ENCODE measurements around the gene DCTN4. TPM values are rescaled to one million over a fixed set of nuclear protein-coding genes. Genes with fewer than 3 reads are reported as not detected.

Gene DCTN4
- total RNA-seq, 1 experiment from 2014 or later = 40.5 TPM

DNA sequence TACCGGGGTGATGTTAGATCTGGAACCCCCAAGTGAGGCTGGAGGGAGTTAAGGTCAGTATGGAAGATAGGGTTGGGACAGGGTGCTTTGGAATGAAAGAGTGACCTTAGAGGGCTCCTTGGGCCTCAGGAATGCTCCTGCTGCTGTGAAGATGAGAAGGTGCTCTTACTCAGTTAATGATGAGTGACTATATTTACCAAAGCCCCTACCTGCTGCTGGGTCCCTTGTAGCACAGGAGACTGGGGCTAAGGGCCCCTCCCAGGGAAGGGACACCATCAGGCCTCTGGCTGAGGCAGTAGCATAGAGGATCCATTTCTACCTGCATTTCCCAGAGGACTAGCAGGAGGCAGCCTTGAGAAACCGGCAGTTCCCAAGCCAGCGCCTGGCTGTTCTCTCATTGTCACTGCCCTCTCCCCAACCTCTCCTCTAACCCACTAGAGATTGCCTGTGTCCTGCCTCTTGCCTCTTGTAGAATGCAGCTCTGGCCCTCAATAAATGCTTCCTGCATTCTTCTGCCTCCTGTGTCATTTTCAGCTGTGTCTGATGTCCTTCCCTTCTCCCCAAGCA, 100.0 kb downstream of the DCTN4 start:
- H3K27ac ChIP-seq (ENCODE audit: low read length) = no peak overlapping the region
- H2AFZ ChIP-seq (ENCODE audit: low read length) = no peak overlapping the region
- TF ChIP-seq EZH2 (IDR thresholded peaks at IDR 0.05; ENCODE audit: low read length, unreplicated experiment) (no peak), EZH2phosphoT487 (IDR thresholded peaks at IDR 0.05; ENCODE audit: borderline replicate concordance, low read length) (no peak), CTCF (conservative IDR thresholded peaks at IDR 0.05; ENCODE audit: low read depth, low read length) (no peak)
- intact Hi-C loops (cut with micrococcal nuclease) = loop anchor here (10.0 kb wide), 1 partner anchor 186 kb away; the partner anchor contains the start of gene IRGM
- POLR2A ChIA-PET (ENCODE audit: unreplicated experiment) = interaction anchor here (0.6 kb wide), 1 partner anchor 12 kb away, joined by 5 read pairs; no protein-coding TSS in a partner anchor
- H3K4me1 ChIP-seq (ENCODE audit: insufficient read depth, low read length) = no peaks in the 10 kb centered on the region
- H3K9me3 ChIP-seq (ENCODE audit: low read length) = no peaks in the 10 kb centered on the region
- no peak overlapping the region for H3K9ac ChIP-seq (ENCODE audit: low read length)
- no peaks in the 10 kb centered on the region for H3F3A ChIP-seq (ENCODE audit: low read length, unreplicated experiment)
- no peaks in the 10 kb centered on the region for H3K36me3 ChIP-seq (ENCODE audit: low read depth, low read length)
- no peaks in the 10 kb centered on the region for H3K27me3 ChIP-seq (ENCODE audit: low read length)
- H3K79me2 ChIP-seq (ENCODE audit: low read length) = no peaks in the 10 kb centered on the region
- no peak for DNase-seq
- no peaks in the 10 kb centered on the region for H4K20me1 ChIP-seq (ENCODE audit: low read length)
- H3K9me2 ChIP-seq (replicated peaks; ENCODE audit: low read length) = no peaks in the 10 kb centered on the region
- ATAC-seq = no peak
- BruUV-seq (replicated peaks) = no TSS peak
- CTCF ChIA-PET = no interaction called here
- no peak overlapping the region for H3K4me2 ChIP-seq (ENCODE audit: low read length)
- no peak overlapping the region for H3K4me3 ChIP-seq (ENCODE audit: low read length)

Other genes with a start within 250 kb of the DCTN4 start
- gene SYNPO, start 118.4 kb downstream of the DCTN4 start, total RNA-seq (2014; rRNA removed) = 5.3 and 8.4 TPM in 2 replicates
- gene MYOZ3, start 97.8 kb downstream of the DCTN4 start, total RNA-seq (2014; rRNA removed) = not detected in 2 replicates
- gene RBM22, start 58.0 kb downstream of the DCTN4 start, total RNA-seq (2014; rRNA removed) = 27.3 and 31.6 TPM in 2 replicates
- 11.3 and 15.6 TPM in 2 replicates for gene SMIM3, start 19.7 kb upstream of the DCTN4 start, total RNA-seq (2014; rRNA removed)
- not detected in 2 replicates for gene IRGM, start 87.5 kb upstream of the DCTN4 start, total RNA-seq (2014; rRNA removed)
- 0.18 TPM in 1 of 2 replicates, not detected in the other for gene ZNF300, start 146.0 kb upstream of the DCTN4 start, total RNA-seq (2014; rRNA removed)

Data from PC-3 (cell line).